CD4-positive, alpha-beta T cell (primary cell): Measurements from ENCODE around the gene CA11. TPM values are rescaled to one million over a fixed set of nuclear protein-coding genes. Genes with fewer than 3 reads are reported as not detected.
A peak's percentile ranks its signal among the peaks of the same experiment; 100 is the strongest.

Experiments used
- ATAC-seq: fragments of 200-7000 bp; cut with Tn5 transposase; one replicate; pipeline ENCODE4 v1.10.0; 2022; ENCODE audit warnings: mild to moderate bottlenecking; ENCODE audit not compliant: poor library complexity
- CTCF ChIA-PET: fragments of 350-600 bp; sonication (Branson Sonifier 250); formaldehyde crosslinking; loops from one replicate; lab custom pipeline; 2021; ENCODE audit warnings: antibody characterized with exemption, inconsistent platforms; lab: Charles Lee
- POLR2A ChIA-PET: fragments of 350-600 bp; sonication (Branson Sonifier 250); formaldehyde crosslinking; loops from one replicate; lab custom pipeline; 2021; ENCODE audit warnings: antibody characterized with exemption, inconsistent platforms; lab: Charles Lee
- DNase-seq, 14 experiments: peaks; one replicate each; pipeline ENCODE4 v3.0.0-alpha.2; 2013 to 2020; ENCODE audit warnings: mixed read lengths in 2 of 14
- H3K27ac ChIP-seq, 2 donors: one replicate each; pipeline versions ENCODE4 v1.5.1 to v1.7.0; 2013; ENCODE audit warnings: low read length in 2 of 2, low read depth in 1 of 2, mild to moderate bottlenecking in 1 of 2
- H3K27me3 ChIP-seq, 2 experiments: 1 replicate in 1 of 2; 2 replicates in 1 of 2; pipeline versions ENCODE4 v1.6.1 to v1.7.0; 2013; ENCODE audit warnings: low read length in 2 of 2, control low read depth in 1 of 2, mild to moderate bottlenecking in 1 of 2, moderate library complexity in 1 of 2; ENCODE audit not compliant: insufficient read depth in 2 of 2, control insufficient read depth in 1 of 2
- H3K36me3 ChIP-seq: one replicate; pipeline ENCODE4 v1.6.1; 2013; ENCODE audit warnings: low read length, control low read depth; ENCODE audit not compliant: insufficient read depth
- H3K4me1 ChIP-seq: one replicate; pipeline ENCODE4 v1.6.1; 2013; ENCODE audit warnings: low read length, control low read depth; ENCODE audit not compliant: insufficient read depth
- H3K4me3 ChIP-seq: one replicate; pipeline ENCODE4 v1.5.1; 2013; ENCODE audit warnings: mild to moderate bottlenecking, low read length, moderate library complexity
- H3K9me3 ChIP-seq, 2 experiments: 1 replicate in 1 of 2; 2 replicates in 1 of 2; pipeline versions ENCODE4 v1.6.1 to v1.7.0; 2013; ENCODE audit warnings: low read length in 2 of 2, mild to moderate bottlenecking in 2 of 2, control low read depth in 1 of 2, moderate library complexity in 1 of 2; ENCODE audit not compliant: control insufficient read depth in 1 of 2, insufficient read depth in 1 of 2
- H3K27ac Mint-ChIP-seq: one replicate; pipeline ENCODE4 v1.8.0; 2020; ENCODE audit warnings: mixed read lengths
- H3K27me3 Mint-ChIP-seq: one replicate; pipeline ENCODE4 v1.8.0; 2021; ENCODE audit warnings: mixed read lengths
- H3K36me3 Mint-ChIP-seq: one replicate; pipeline ENCODE4 v1.8.0; 2021; ENCODE audit warnings: low read depth, mixed read lengths
- H3K4me1 Mint-ChIP-seq: one replicate; pipeline ENCODE4 v1.8.0; 2021; ENCODE audit warnings: low read depth, mixed read lengths
- H3K4me3 Mint-ChIP-seq: one replicate; pipeline ENCODE4 v1.8.0; 2020; ENCODE audit warnings: mild to moderate bottlenecking, mixed read lengths
- H3K9me3 Mint-ChIP-seq: one replicate; pipeline ENCODE4 v1.8.0; 2020; ENCODE audit warnings: mixed read lengths
- intact Hi-C, 2 experiments: fragments of 100-400 bp; cut with DNase I in 1 of 2; cut with micrococcal nuclease in 1 of 2; formaldehyde crosslinking; loops; one replicate each; pipeline versions ENCODE4 v1.15.1 to v1.9.0; 2023 to 2025; cut with DNase I, micrococcal nuclease
- total RNA-seq, 174 experiments: library from RNA in 2 of 174; stranded (reverse) in 2 of 174; gene quantifications; one replicate each; pipeline ENCODE4 v1.2.3 and lab custom pipeline; 2021 to 2026
- TF ChIP-seq, protein P1 (sequence below): fragments of 200-600 bp; IDR thresholded peaks from one replicate; pipeline ENCODE4 v1.8.0; 2022; ENCODE audit warnings: antibody characterized with exemption, mild to moderate bottlenecking

CA11 gene
- total RNA-seq, 2 experiments from 2014 or later = 11.0 to 12.4 TPM

DNA sequence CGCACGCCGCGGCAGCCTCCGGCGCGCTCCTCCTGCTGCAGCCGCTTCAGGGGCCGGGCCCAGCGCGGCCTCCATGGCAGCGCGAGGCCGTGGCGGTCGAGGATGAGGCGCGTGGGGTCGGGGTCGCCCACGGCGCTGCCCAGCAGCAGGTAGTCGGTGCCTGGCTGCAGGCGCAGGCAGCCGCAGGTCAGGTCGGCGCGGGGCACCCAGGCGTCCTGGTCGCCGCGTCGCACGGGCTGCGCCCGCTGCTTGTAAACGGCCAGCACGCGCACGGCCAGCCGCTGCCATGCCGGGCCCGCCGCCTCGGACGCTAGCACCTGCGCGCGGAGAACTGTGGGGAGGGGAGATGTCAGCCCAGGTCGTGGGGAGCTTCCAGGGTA is 15.7 kb upstream of the CA11 start:
- Mint-ChIP-seq H3K36me3 (no peaks in the 10 kb centered on the region), H3K4me1 (peaks cover 9% of the 10 kb centered on the region), H3K9me3 (no peaks in the 10 kb centered on the region), H3K27ac (no peak overlapping the region), H3K27me3 (no peaks in the 10 kb centered on the region), H3K4me3 (no peak overlapping the region)
- H3K27me3 ChIP-seq = no peaks in the 10 kb centered on the region
- ChIA-PET POLR2A (interaction anchor here (1.0 kb wide), 2 partner anchors 15 to 28 kb away, joined by 3 to 4 read pairs; partner anchors contain the start of gene CA11), CTCF (interaction anchor here (0.9 kb wide), 1 partner anchor 15 kb away, joined by 4 read pairs; the partner anchor contains the start of gene CA11)
- H3K4me3 ChIP-seq = no peak overlapping the region
- no peaks in the 10 kb centered on the region for H3K36me3 ChIP-seq
- TF ChIP-seq, protein P1, sequence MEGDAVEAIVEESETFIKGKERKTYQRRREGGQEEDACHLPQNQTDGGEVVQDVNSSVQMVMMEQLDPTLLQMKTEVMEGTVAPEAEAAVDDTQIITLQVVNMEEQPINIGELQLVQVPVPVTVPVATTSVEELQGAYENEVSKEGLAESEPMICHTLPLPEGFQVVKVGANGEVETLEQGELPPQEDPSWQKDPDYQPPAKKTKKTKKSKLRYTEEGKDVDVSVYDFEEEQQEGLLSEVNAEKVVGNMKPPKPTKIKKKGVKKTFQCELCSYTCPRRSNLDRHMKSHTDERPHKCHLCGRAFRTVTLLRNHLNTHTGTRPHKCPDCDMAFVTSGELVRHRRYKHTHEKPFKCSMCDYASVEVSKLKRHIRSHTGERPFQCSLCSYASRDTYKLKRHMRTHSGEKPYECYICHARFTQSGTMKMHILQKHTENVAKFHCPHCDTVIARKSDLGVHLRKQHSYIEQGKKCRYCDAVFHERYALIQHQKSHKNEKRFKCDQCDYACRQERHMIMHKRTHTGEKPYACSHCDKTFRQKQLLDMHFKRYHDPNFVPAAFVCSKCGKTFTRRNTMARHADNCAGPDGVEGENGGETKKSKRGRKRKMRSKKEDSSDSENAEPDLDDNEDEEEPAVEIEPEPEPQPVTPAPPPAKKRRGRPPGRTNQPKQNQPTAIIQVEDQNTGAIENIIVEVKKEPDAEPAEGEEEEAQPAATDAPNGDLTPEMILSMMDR = no peak
- ATAC-seq (no peak), DNase-seq (no peak)
- intact Hi-C loops = loop anchor here (1.0 to 5.0 kb wide), 3 partner anchors 12 to 51 kb away; partner anchors contain the start of gene CA11 (in 1 of the 2)
- H3K4me1 ChIP-seq = peaks cover 16% of the 10 kb centered on the region
- no peak overlapping the region for H3K27ac ChIP-seq
- no peaks in the 10 kb centered on the region for H3K9me3 ChIP-seq

DNA sequence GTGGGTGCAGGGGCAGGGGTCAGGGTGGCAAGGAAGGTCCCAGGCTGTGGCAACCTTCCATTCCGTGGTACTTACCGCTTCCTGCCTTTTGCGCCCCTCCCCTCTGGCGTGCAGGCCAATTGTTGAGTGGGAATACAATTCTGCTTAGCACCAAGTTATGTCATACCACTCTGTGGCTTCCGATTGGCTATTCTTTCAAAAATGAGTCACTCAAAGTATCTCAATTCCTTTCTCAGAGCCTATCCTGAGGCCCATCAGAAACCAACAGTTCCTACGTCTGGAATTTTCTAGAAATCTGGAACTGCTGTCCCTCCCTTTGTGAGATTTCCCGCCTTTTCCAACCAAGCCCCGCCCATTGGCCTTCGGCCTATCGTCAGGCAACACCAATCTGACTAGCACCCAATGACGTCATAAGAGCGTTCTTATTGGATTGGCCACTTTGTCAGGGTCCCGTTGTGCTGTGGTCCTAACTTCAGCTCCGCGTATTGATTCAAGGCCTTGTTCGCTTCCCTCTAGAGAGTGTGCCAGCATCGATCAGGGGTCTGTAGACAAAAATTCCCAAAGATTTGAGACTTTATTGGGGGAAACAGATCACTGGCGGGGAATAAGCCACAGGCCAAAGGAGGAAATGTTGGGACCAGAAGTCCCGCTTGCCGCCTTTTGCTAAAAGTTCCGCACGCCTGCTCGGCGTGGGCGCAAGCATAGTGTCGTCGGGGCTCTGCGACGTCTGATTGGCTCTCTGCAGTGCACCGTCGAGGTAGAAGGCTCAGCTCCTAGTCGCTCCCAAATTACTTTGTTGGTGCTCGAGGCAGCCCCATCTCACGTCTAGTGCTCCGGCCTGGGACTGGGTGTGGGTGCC is 15.1 kb upstream of the CA11 start:
- Histone ChIP-seq H3K27ac (peak overlapping the region; percentile 42 to 46), H3K4me3 (peak overlapping the region; percentile 21), H3K9me3 (no peaks in the 10 kb centered on the region), H3K36me3 (no peaks in the 10 kb centered on the region), H3K4me1 (peaks cover 16% of the 10 kb centered on the region), H3K27me3 (no peaks in the 10 kb centered on the region)
- Mint-ChIP-seq H3K36me3 (no peaks in the 10 kb centered on the region), H3K27ac (peak overlapping the region; percentile 82), H3K4me1 (peaks cover 9% of the 10 kb centered on the region), H3K27me3 (no peaks in the 10 kb centered on the region), H3K4me3 (peak overlapping the region; percentile 73), H3K9me3 (no peaks in the 10 kb centered on the region)
- ATAC-seq = peak; percentile 91
- ChIA-PET POLR2A (interaction anchor here (1.0 kb wide), 2 partner anchors 15 to 27 kb away, joined by 3 to 4 read pairs; partner anchors contain the start of gene CA11), CTCF (interaction anchor here (0.9 kb wide), 1 partner anchor 15 kb away, joined by 4 read pairs; the partner anchor contains the start of gene CA11)
- TF ChIP-seq, protein P1 = no peak
- DNase-seq = peak; percentile 60 to 92 (median 70)
- intact Hi-C loops = loop anchor here (1.0 to 5.0 kb wide), 3 partner anchors 12 to 51 kb away; partner anchors contain the start of gene CA11 (in 1 of the 2)

DNA sequence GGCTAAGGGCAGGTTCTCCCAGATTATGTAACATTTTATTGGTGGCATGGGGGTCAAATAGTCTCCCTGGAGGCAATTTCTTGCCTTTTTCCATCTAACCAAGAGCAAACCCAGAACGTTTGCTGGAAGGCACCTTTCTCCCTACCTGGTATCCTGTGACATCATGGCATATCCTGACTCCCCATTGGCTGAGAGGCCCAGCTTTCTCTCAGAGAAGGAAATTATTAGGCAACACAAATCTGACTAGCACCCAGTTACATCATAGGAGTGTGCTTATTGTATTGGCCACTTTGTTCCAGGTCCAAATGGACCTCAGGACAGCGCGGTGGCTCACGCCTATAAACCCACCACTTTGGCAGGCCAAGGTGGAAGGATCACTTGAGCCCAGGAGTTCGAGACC is 13.8 kb upstream of the CA11 start:
- H3K27ac ChIP-seq = no peak overlapping the region
- POLR2A ChIA-PET = interaction anchor here (0.9 kb wide), 1 partner anchor 14 kb away, joined by 3 read pairs; no protein-coding TSS in a partner anchor
- H3K27me3 Mint-ChIP-seq = no peaks in the 10 kb centered on the region
- no peaks in the 10 kb centered on the region for H3K36me3 Mint-ChIP-seq
- H3K9me3 Mint-ChIP-seq = no peaks in the 10 kb centered on the region
- TF ChIP-seq, protein P1 = no peak
- CTCF ChIA-PET = no interaction called here
- H3K4me1 Mint-ChIP-seq = peaks cover 9% of the 10 kb centered on the region
- H3K27ac Mint-ChIP-seq = no peak overlapping the region
- intact Hi-C loops = loop anchor here in 1 of 2 experiments (2.0 to 5.0 kb wide), 2 partner anchors 13 to 53 kb away; partner anchors contain the start of gene CA11
- peaks cover 16% of the 10 kb centered on the region for H3K4me1 ChIP-seq
- ATAC-seq (no peak), DNase-seq (peak in 2 of 14 experiments; percentile 36 to 46)
- no peaks in the 10 kb centered on the region for H3K36me3 ChIP-seq
- H3K4me3 ChIP-seq = no peak overlapping the region
- H3K27me3 ChIP-seq = no peaks in the 10 kb centered on the region
- no peak overlapping the region for H3K4me3 Mint-ChIP-seq
- no peaks in the 10 kb centered on the region for H3K9me3 ChIP-seq
